Breast epithelium (tissue), 3 donors: ENCODE measurements around the gene CCDC73.

Experiments used
- POLR2A ChIP-seq: fragments of 450-650 bp; IDR thresholded peaks from one replicate; pipeline ENCODE4 v1.6.1; 2016; ENCODE audit warnings: antibody characterized with exemption, mild to moderate bottlenecking, moderate library complexity
- POLR2AphosphoS5 ChIP-seq, 3 donors: sonication (generic); formaldehyde crosslinking; IDR thresholded peaks; one replicate each; pipeline ENCODE4 v1.6.1; 2017; ENCODE audit warnings: antibody characterized with exemption in 3 of 3
- TF ChIP-seq, protein P1 (sequence below), 3 donors: fragments of 450-650 bp; IDR thresholded peaks; one replicate each; pipeline ENCODE4 v1.5.1; 2016 to 2017; ENCODE audit warnings: antibody characterized with exemption in 3 of 3, mild to moderate bottlenecking in 3 of 3, moderate library complexity in 3 of 3

DNA sequence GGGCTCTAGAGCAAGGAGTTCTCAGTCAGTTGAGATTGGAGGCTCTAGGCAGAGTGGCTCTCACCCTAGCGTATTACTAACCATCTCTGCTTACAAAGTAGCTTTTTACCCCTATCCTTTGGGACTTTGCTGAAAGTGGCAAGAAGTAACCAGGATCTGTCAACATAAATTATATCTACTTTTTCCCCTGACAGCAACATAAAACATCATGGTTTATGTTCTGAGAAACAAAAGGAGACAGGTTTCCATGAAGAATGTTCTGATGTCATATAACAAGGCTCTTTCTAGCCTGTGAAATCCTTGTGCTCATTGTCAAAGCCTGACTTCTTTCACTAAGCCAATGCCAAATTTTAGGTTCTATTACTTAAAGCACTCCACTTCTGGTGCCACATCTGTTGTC lies 218.0 kb downstream of the CCDC73 start:
- TF ChIP-seq, protein P1, sequence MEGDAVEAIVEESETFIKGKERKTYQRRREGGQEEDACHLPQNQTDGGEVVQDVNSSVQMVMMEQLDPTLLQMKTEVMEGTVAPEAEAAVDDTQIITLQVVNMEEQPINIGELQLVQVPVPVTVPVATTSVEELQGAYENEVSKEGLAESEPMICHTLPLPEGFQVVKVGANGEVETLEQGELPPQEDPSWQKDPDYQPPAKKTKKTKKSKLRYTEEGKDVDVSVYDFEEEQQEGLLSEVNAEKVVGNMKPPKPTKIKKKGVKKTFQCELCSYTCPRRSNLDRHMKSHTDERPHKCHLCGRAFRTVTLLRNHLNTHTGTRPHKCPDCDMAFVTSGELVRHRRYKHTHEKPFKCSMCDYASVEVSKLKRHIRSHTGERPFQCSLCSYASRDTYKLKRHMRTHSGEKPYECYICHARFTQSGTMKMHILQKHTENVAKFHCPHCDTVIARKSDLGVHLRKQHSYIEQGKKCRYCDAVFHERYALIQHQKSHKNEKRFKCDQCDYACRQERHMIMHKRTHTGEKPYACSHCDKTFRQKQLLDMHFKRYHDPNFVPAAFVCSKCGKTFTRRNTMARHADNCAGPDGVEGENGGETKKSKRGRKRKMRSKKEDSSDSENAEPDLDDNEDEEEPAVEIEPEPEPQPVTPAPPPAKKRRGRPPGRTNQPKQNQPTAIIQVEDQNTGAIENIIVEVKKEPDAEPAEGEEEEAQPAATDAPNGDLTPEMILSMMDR (IDR thresholded peaks at IDR 0.05) = no peak
- TF ChIP-seq POLR2A = no peak
- TF ChIP-seq POLR2AphosphoS5 (IDR thresholded peaks at IDR 0.05) = no peak
